ENCODE measurements around the gene C10orf90. TPM values are rescaled to one million over a fixed set of nuclear protein-coding genes. Genes with fewer than 3 reads are reported as not detected.

C10orf90 gene
- total RNA-seq, 1 donor, result 0.72 TPM

DNA sequence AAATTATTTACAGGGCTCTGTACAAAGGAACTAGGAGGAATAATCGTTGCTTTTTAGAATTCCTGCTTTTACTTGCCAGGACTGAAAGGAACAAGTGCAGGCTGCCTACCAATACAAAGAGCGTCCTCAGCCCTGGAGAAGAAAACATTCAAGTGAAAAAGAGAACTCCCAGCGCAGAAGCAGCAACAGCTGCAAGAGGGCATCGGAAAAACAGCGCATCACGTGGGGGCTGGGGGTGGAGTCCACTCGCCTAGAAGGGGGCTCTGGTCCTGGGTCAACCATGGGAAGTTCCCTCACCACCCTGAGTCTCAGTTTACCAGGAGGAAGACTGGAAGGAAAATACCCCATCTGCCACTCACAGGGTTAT, 385 bp upstream of the C10orf90 start:
- no peak overlapping the region for H3K4me3 ChIP-seq (ENCODE audit: insufficient read depth, low read length)
- H3K79me2 ChIP-seq (ENCODE audit: insufficient read depth, low read length), result no peaks in the 10 kb centered on the region
- no peak for DNase-seq (ENCODE audit: insufficient read length, low spot score, missing footprints)
- no peaks in the 10 kb centered on the region for H3K36me3 ChIP-seq (ENCODE audit: insufficient read depth, low read length)
- TF ChIP-seq, protein P1, sequence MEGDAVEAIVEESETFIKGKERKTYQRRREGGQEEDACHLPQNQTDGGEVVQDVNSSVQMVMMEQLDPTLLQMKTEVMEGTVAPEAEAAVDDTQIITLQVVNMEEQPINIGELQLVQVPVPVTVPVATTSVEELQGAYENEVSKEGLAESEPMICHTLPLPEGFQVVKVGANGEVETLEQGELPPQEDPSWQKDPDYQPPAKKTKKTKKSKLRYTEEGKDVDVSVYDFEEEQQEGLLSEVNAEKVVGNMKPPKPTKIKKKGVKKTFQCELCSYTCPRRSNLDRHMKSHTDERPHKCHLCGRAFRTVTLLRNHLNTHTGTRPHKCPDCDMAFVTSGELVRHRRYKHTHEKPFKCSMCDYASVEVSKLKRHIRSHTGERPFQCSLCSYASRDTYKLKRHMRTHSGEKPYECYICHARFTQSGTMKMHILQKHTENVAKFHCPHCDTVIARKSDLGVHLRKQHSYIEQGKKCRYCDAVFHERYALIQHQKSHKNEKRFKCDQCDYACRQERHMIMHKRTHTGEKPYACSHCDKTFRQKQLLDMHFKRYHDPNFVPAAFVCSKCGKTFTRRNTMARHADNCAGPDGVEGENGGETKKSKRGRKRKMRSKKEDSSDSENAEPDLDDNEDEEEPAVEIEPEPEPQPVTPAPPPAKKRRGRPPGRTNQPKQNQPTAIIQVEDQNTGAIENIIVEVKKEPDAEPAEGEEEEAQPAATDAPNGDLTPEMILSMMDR (IDR thresholded peaks at IDR 0.05; ENCODE audit: extremely low read depth, low read depth, low read length), result no peak
- H3K4me2 ChIP-seq (ENCODE audit: insufficient read depth, low read length), result no peak overlapping the region
- H3K27me3 ChIP-seq (ENCODE audit: insufficient read depth, low read length), result peaks cover 10% of the 10 kb centered on the region
- no peaks in the 10 kb centered on the region for H4K20me1 ChIP-seq (ENCODE audit: insufficient read depth, low read length)
- no peak overlapping the region for H3K27ac ChIP-seq (ENCODE audit: low read depth, low read length)
- H3K9me3 ChIP-seq (ENCODE audit: low read depth, low read length), result no peaks in the 10 kb centered on the region
- H3K4me1 ChIP-seq (ENCODE audit: insufficient read depth, low read length), result no peaks in the 10 kb centered on the region
- no peak overlapping the region for H2AFZ ChIP-seq (ENCODE audit: low read length)

GRCh38 chr10:126669168-126669567, 1.3 kb downstream of the C10orf90 start:
- Histone ChIP-seq H3K4me3 (ENCODE audit: insufficient read depth, low read length) (no peak overlapping the region), H3K9me3 (ENCODE audit: low read depth, low read length) (no peaks in the 10 kb centered on the region), H3K36me3 (ENCODE audit: insufficient read depth, low read length) (no peaks in the 10 kb centered on the region), H4K20me1 (ENCODE audit: insufficient read depth, low read length) (no peaks in the 10 kb centered on the region), H3K79me2 (ENCODE audit: insufficient read depth, low read length) (no peaks in the 10 kb centered on the region), H2AFZ (ENCODE audit: low read length) (no peak overlapping the region), H3K27me3 (ENCODE audit: insufficient read depth, low read length) (peaks cover 7% of the 10 kb centered on the region), H3K4me1 (ENCODE audit: insufficient read depth, low read length) (peaks cover 1% of the 10 kb centered on the region), H3K27ac (ENCODE audit: low read depth, low read length) (no peak overlapping the region), H3K4me2 (ENCODE audit: insufficient read depth, low read length) (no peak overlapping the region)
- no peak for DNase-seq (ENCODE audit: insufficient read length, low spot score, missing footprints)
- TF ChIP-seq, protein P1 (IDR thresholded peaks at IDR 0.05; ENCODE audit: extremely low read depth, low read depth, low read length), result no peak

GRCh38 chr10:126668505-126668904, 2.0 kb downstream of the C10orf90 start:
- DNase-seq (ENCODE audit: insufficient read length, low spot score, missing footprints), result no peak
- Histone ChIP-seq H3K36me3 (ENCODE audit: insufficient read depth, low read length) (no peaks in the 10 kb centered on the region), H3K27me3 (ENCODE audit: insufficient read depth, low read length) (peaks cover 7% of the 10 kb centered on the region), H3K4me2 (ENCODE audit: insufficient read depth, low read length) (no peak overlapping the region), H2AFZ (ENCODE audit: low read length) (no peak overlapping the region), H3K4me3 (ENCODE audit: insufficient read depth, low read length) (no peak overlapping the region), H3K9me3 (ENCODE audit: low read depth, low read length) (no peaks in the 10 kb centered on the region), H3K4me1 (ENCODE audit: insufficient read depth, low read length) (peaks cover 8% of the 10 kb centered on the region), H3K27ac (ENCODE audit: low read depth, low read length) (no peak overlapping the region), H3K79me2 (ENCODE audit: insufficient read depth, low read length) (no peaks in the 10 kb centered on the region), H4K20me1 (ENCODE audit: insufficient read depth, low read length) (no peaks in the 10 kb centered on the region)
- TF ChIP-seq, protein P1 (IDR thresholded peaks at IDR 0.05; ENCODE audit: extremely low read depth, low read depth, low read length), result no peak

DNA sequence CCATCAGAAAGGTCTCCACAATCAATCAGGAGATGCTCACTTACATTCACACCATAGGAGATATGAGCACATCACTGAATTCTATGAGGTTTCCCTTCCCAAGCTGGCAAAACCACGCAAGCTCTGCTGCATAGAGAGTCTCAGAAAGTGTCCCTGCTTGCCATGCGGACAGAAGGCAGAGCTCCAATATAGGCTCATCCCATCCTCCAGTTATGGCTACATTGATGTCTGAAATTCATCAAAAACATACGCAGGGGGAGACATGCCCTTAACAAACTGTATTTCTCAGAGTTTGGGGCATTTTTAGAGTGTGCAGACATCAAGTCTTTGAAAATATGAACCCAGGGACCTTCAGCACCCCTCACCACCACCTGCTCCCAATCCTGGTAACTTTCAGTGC, 2.9 kb downstream of the C10orf90 start:
- DNase-seq (ENCODE audit: insufficient read length, low spot score, missing footprints), result no peak

More for the DNA sequence above, 2.9 kb downstream of the C10orf90 start:
- Histone ChIP-seq H3K36me3 (ENCODE audit: insufficient read depth, low read length) (no peaks in the 10 kb centered on the region), H2AFZ (ENCODE audit: low read length) (no peak overlapping the region), H3K9me3 (ENCODE audit: low read depth, low read length) (no peaks in the 10 kb centered on the region), H3K4me2 (ENCODE audit: insufficient read depth, low read length) (no peak overlapping the region), H3K4me3 (ENCODE audit: insufficient read depth, low read length) (no peak overlapping the region), H4K20me1 (ENCODE audit: insufficient read depth, low read length) (no peaks in the 10 kb centered on the region), H3K4me1 (ENCODE audit: insufficient read depth, low read length) (peaks cover 16% of the 10 kb centered on the region), H3K27ac (ENCODE audit: low read depth, low read length) (no peak overlapping the region), H3K27me3 (ENCODE audit: insufficient read depth, low read length) (peaks cover 7% of the 10 kb centered on the region), H3K79me2 (ENCODE audit: insufficient read depth, low read length) (no peaks in the 10 kb centered on the region)
- TF ChIP-seq, protein P1 (IDR thresholded peaks at IDR 0.05; ENCODE audit: extremely low read depth, low read depth, low read length), result no peak
